Retina (tissue), 1 donor: ENCODE results near the gene ENG.
"Not testable (repeated sequence)": the region's sequence is repeated elsewhere in the genome, so short reads cannot be mapped to it uniquely, and the experiment has no call there.

Experiments
- DNase-seq: peaks from one replicate; pipeline ENCODE4 v3.0.0-alpha.2; 2016

The ENG gene

DNA sequence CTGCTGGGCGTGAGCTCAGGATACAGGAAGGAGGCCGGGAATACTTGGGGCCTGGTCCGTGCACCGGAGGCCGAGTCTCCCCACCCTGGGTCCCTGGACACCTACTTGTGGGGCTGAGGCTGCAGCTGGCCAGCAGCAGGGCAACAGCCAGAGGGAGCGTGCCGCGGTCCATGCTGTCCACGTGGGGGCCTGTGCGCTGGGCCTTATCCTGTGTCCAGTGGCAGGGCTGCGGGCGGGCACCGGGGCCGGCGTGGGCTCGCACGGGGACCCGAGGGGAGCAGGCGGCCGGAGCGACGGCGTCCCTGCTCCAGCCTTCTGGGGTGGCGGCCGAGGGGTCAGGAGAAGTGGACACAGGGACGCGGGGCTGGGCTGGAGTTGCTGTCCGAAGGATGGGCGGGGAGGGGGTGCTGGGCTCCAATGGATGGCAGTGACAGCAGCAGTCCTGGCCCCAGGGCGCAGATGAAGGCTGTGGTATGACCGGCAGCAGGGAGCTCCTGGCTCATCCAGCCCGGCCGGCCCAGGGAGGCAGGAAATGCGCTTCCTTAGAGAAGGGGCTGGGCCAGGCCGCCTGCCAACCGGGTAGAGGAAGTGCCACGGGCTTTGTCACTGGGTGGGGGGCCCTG, at the start of gene ENG:
TSS of gene ENG (minus strand) at position 475 of the 623 bp plus-strand sequence. CDS start at position 172, 303 bp downstream.
- no peak for DNase-seq

- no peak for DNase-seq
Observed at GRCh38 chr9:127903557-127904475, 49.4 kb upstream of the ENG start.

GRCh38 chr9:127899128-127899943, 44.9 kb upstream of the ENG start, which contains the start of gene ST6GALNAC6:
TSS of gene ST6GALNAC6 (minus strand) at chr9:127899603. CDS start at chr9:127897981, 1,622 bp downstream.
- peak; percentile 68 for DNase-seq

- peak; percentile 73 for DNase-seq
Observed at GRCh38 chr9:127898433-127899127, 44.1 kb upstream of the ENG start.

DNA sequence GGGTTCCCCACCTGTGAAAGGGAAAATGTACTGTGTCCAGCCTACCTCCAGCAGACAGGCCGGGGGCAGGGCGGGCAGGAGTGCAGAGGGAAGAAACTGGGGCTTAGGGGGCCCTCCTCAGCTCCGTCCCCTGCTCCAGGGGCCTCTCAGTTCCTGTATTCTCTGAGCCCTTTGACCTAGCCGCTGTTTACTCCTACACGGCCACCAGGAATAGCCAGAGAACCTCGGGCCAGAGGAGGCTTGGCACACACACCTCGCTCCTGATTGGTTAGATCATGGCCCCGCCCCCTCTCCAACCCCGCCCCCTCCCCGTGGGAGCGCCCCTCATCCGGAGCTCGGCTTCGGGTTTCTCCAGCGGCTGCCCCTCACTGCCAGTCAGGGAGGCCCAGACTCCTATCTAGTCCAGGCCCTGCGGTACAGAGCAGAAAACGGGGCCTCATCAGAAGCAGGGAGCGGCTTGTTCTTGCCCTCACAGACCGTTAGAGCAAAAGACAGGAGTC, 42.8 kb upstream of the ENG start:
- peak; percentile 72 for DNase-seq

- DNase-seq: no peak
Observed at GRCh38 chr9:127896395-127897192, 42.1 kb upstream of the ENG start.

- no peak for DNase-seq
Observed at GRCh38 chr9:127895811-127896210, 41.4 kb upstream of the ENG start.

DNA sequence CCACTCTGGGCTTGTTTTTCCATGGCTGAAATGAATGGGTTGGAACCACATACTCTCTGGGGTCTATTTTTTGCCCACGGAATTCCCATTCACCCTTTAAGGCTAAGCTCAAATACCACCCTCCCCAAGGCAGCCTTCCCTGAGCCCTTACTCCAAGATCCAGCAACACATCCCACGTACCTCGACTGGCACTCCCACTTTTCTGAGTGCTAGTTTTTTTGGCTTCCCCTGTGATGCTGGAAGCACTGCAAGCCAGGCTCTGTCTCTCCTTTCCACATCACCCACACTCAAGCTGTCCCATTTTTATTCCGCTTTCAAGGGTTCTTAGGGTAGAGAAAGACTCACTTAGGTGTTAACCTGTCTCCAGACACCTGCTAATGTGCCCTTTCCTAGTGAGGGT, 38.9 kb upstream of the ENG start:
- no peak for DNase-seq

DNA sequence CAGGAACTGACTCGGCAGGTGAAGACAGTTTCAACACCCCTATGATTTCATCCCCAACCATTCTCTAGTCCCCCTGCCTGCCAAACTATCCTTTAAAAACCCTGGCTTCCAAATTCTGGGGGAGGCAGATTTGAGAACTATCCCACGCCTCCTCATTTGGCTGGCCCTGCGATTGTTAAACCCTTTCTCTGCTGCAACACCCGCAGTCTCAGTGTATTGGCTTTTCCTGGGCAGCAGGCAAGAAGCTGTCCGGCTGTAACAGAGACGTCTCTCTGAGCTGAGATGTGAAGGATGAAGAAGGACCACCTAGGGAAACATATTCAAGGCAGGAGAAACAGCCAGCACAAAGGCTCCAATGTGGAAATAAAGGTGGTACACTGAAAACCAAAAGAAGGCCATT, 38.4 kb upstream of the ENG start:
- no peak for DNase-seq

- no peak for DNase-seq
Observed at GRCh38 chr9:127890053-127890452, 35.6 kb upstream of the ENG start.

GRCh38 chr9:127887792-127888191, 33.3 kb upstream of the ENG start:
- DNase-seq: no peak

GRCh38 chr9:127886401-127886972, 32.0 kb upstream of the ENG start:
- no peak for DNase-seq

GRCh38 chr9:127885508-127886281, 31.2 kb upstream of the ENG start:
- no peak for DNase-seq

DNA sequence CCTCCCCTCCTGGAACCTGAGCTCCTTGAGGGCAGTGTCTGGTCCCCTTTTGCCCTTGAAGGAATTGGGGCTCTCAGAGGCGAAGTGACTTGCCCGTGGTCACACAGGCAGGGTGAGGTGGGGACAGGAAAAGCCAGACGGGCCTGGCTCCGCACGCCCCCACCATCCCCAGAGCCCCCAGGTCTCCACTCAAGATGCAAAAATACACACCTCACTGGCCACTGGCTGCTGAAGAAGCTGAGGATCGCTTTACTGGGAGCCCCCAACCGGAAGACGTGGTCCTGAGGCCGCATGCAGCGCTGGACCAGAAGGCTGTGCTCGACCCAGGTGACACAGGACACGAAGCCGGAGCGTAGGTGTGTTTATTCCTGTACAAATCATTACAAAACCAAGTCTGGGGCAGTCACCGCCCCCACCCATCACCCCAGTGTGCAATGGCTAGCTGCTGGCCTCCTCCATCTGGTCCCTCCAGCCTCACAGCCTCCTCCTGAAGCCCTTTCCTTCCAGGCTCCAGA, 30.6 kb upstream of the ENG start:
- DNase-seq: no peak

GRCh38 chr9:127884427-127884911, 30.0 kb upstream of the ENG start:
- DNase-seq: no peak

DNA sequence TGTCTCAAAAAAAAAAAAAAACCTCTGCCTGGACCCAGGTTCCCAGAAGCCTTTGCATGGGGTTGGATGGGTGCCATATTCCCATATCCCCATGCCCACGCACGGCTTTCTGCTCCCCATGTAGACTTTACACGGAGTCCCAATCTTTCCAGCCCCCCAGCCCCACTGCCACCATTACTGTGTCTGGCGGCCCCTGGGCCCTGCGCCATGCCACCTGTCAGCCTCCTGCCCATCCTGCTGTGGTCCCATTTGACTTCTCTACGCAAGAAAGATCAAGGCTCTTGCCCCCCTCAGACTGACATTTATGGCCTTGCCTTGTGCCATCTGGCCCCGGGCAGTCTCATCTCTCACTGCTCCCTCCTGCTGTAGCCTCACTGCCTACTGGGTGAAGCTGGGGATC, 29.5 kb upstream of the ENG start:
- no peak for DNase-seq

- not testable (repeated sequence) for DNase-seq
Observed at GRCh38 chr9:127881715-127882114, 27.3 kb upstream of the ENG start.

DNA sequence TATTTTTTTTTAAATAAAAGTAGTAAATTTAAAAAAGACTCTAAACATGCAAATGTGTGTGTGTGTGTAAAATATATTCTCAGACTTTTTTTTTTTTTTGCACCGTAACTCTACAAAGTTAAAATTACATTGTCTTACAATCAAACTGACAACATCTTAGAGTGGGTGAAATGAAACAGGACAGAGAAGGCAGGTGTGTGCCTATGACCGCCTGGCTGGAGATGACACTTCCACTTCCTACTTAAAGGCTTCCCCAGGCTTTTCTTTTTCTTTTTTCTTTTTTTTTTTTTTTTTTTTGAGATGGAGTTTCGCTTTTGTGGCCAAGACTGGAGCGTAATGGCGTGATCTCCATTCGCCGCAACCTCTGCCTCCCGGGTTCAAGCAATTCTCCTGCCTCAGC, 25.7 kb upstream of the ENG start:
- DNase-seq: no peak

DNA sequence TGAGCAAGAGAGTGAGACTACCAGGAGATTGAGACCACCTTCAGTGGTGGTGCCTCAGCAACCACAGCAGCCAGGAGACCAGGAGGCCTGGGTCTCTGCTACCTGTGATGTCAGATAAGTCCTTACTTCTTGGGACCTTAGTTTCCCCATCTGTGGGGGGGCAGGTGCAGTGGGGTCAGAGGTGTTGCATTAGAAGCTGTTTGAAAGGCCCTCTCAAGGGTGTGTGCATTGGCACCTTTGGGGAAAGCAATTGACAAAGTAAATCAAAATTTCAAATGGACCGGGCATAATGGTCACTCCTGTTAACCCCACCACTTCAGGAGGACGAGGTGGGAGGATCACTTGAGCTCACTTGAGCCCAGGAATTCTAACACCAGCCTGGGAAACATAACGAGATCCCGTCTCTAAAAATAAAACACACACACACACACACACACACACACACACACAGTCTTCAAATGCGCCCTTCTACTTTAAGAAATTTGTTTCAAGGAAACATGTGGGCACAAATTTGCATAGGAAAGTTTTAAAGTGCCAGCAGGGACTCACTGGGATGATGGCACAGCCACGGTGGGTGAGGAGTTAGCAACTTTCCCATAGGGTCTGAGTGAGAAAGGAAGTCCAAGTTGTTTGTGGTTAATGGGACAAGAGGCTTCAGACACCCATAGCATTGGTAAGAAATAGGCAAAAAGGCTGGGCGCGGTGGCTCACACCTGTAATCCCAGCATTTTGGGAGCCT, 24.4 kb upstream of the ENG start:
- DNase-seq: no peak
